ENCODE data around the gene FSIP1. TPM values are rescaled to one million over a fixed set of nuclear protein-coding genes. Genes with fewer than 3 reads are reported as not detected.

Gene FSIP1
- total RNA-seq, 2 experiments from 2014 or later, result 0.62 to 0.74 TPM

GRCh38 chr15:39649757-39650156 is 132.9 kb downstream of the FSIP1 start:
- Mint-ChIP-seq H3K27ac (no peak overlapping the region), H3K9me3 (no peaks in the 10 kb centered on the region)

GRCh38 chr15:39646425-39646824 is 136.2 kb downstream of the FSIP1 start:
- Mint-ChIP-seq H3K27ac (no peak overlapping the region), H3K4me3 (no peak overlapping the region)
- DNase-seq, result no peak

More at GRCh38 chr15:39649757-39650156, 132.9 kb downstream of the FSIP1 start:
- Mint-ChIP-seq H3K36me3 (no peaks in the 10 kb centered on the region), H3K27me3 (no peaks in the 10 kb centered on the region), H3K4me1 (peaks cover 1% of the 10 kb centered on the region), H3K4me3 (no peak overlapping the region)
- no peak for DNase-seq

GRCh38 chr15:39645976-39646257 is 136.7 kb downstream of the FSIP1 start:
- H3K9me3 Mint-ChIP-seq, result no peaks in the 10 kb centered on the region
- no peak for DNase-seq
- H3K4me3 Mint-ChIP-seq, result no peak overlapping the region
- peaks cover 27% of the 10 kb centered on the region for H3K4me1 Mint-ChIP-seq
- peaks cover 1% of the 10 kb centered on the region for H3K27me3 Mint-ChIP-seq
- H3K36me3 Mint-ChIP-seq, result no peaks in the 10 kb centered on the region
- no peak overlapping the region for H3K27ac Mint-ChIP-seq

More at GRCh38 chr15:39646425-39646824, 136.2 kb downstream of the FSIP1 start:
- Mint-ChIP-seq H3K27me3 (no peaks in the 10 kb centered on the region), H3K36me3 (no peaks in the 10 kb centered on the region), H3K4me1 (peaks cover 22% of the 10 kb centered on the region), H3K9me3 (no peaks in the 10 kb centered on the region)

DNA sequence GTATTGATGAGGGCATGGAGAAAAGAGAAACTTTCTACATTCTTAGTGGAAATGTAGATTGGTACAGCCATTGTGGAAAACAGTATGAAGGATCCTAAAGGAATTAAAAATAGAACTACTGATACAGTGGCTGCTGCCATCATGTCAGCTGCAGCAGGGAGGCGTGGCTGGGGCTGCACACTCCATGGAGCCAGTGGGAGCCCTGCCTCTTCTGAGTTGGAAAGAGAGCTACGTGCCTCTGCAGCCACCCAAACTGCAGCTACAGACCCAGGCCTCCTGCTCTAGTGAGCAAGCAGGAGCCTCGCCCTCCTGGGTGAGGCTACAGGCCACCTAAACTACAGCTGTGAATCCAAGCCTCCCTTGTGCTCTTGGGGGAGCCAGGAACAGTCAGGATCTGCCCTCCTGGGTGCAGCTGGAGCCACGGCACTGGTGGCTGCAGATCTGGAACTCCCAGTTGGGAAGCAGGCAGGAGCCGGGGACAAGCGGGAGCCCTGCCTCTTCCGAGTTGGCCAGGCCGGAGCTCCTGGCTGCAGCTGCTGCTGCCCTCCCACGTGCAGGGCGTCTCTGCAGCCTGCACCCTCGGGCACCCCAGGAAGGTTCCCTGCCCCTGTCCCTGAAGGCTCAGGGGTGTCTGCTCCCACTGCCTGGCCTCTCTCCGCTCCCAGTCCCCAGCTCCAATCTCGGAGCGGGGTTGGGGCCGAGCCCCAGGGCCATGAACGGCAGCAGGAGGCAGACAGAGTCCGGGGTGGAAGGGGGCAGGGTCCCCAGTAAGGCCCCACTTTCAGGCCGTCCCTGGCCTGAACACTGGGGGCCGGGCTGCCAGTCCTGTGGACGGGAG is 137.3 kb downstream of the FSIP1 start:
- Mint-ChIP-seq H3K4me1 (peaks cover 32% of the 10 kb centered on the region), H3K4me3 (no peak overlapping the region), H3K27ac (no peak overlapping the region), H3K27me3 (peaks cover 7% of the 10 kb centered on the region), H3K36me3 (no peaks in the 10 kb centered on the region), H3K9me3 (no peaks in the 10 kb centered on the region)
- DNase-seq, result no peak

- H3K27ac Mint-ChIP-seq, result no peak overlapping the region
- H3K4me1 Mint-ChIP-seq, result peaks cover 33% of the 10 kb centered on the region
- H3K9me3 Mint-ChIP-seq, result no peaks in the 10 kb centered on the region
- H3K4me3 Mint-ChIP-seq, result no peak overlapping the region
- no peak for DNase-seq
- peaks cover 7% of the 10 kb centered on the region for H3K27me3 Mint-ChIP-seq
- H3K36me3 Mint-ChIP-seq, result no peaks in the 10 kb centered on the region
Measured at GRCh38 chr15:39644136-39644535, 138.5 kb downstream of the FSIP1 start.

DNA sequence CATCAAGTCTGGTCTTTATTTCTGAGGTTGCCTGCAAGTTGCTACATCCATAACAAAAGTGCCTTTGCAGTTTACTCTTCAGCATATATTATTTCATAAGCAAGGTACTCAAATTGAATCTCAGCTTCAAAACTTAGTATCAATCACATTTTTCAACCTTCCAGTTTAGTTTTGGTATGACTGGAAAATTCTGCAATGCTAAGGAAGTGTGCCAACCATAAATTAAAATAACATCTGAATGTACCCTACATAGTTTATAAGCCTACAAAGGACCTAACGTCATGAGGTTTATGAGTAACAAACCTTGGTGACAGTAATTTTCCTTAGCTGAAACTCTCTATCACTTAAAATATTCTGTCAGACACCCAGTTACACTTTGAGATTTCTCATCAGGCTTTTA is 138.9 kb downstream of the FSIP1 start:
- Mint-ChIP-seq H3K4me3 (no peak overlapping the region), H3K27ac (no peak overlapping the region), H3K36me3 (no peaks in the 10 kb centered on the region), H3K9me3 (no peaks in the 10 kb centered on the region), H3K27me3 (peaks cover 7% of the 10 kb centered on the region), H3K4me1 (peaks cover 33% of the 10 kb centered on the region)
- DNase-seq, result no peak

DNA sequence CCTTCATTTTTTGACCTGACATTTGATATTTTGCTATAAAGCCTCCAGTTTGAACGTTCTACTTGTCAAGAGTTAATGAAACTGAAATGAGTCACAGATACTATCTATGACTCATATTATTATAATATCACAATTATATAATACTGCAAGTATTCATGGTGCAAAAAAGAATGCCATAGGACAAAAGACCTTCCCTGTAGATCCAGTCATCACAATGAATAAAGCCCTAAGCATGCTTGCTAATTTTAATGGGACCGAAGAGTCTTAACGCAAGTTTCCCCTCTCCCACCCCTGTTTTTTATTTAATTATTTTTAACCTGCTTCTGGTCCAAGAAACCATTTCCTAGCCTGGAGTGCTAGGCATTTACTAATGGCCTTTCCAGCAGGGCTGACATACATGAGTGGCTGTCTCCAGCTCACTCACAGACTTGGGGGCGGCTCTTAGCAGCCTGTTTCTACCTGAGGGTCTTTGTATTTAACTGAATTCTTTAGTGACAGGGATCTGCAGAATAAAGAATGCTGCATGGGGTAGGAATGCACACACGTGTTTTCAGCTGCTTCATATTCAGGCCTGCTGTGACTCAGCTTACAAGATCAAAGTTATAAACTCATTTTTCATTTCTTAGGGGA is 140.5 kb downstream of the FSIP1 start:
- Mint-ChIP-seq H3K27ac (no peak overlapping the region), H3K9me3 (no peaks in the 10 kb centered on the region), H3K4me1 (peaks cover 32% of the 10 kb centered on the region), H3K27me3 (peaks cover 18% of the 10 kb centered on the region), H3K36me3 (no peaks in the 10 kb centered on the region), H3K4me3 (no peak overlapping the region)
- no peak for DNase-seq

GRCh38 chr15:39641191-39641889 is 141.3 kb downstream of the FSIP1 start:
- H3K27me3 Mint-ChIP-seq, result peaks cover 18% of the 10 kb centered on the region
- H3K4me1 Mint-ChIP-seq, result peaks cover 32% of the 10 kb centered on the region
- H3K27ac Mint-ChIP-seq, result peak overlapping the region; percentile 1
- H3K36me3 Mint-ChIP-seq, result no peaks in the 10 kb centered on the region
- no peak for DNase-seq
- peak overlapping the region; percentile 0 for H3K4me3 Mint-ChIP-seq
- H3K9me3 Mint-ChIP-seq, result no peaks in the 10 kb centered on the region

DNA sequence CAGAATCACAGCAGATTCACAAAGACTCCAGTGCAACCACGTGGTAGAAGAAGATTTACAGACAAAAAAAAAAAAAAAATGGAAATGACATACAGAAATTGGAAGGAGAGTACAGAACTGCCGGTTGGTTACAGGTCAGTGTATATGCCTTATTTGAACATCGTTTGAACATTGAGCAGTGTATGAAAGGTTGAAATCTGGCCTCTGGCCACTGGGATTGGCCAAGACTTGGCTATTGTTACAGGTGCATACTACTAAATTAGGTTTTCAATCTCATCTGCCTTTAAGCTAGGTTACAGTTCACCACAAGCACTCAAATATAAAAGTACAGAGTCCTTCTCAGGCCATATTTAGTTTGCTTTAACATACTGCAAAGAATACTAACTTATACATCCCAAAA is 142.0 kb downstream of the FSIP1 start:
- no peak for DNase-seq
- Mint-ChIP-seq H3K4me1 (peaks cover 32% of the 10 kb centered on the region), H3K4me3 (no peak overlapping the region), H3K36me3 (no peaks in the 10 kb centered on the region), H3K27me3 (peaks cover 18% of the 10 kb centered on the region), H3K9me3 (no peaks in the 10 kb centered on the region), H3K27ac (no peak overlapping the region)

DNA sequence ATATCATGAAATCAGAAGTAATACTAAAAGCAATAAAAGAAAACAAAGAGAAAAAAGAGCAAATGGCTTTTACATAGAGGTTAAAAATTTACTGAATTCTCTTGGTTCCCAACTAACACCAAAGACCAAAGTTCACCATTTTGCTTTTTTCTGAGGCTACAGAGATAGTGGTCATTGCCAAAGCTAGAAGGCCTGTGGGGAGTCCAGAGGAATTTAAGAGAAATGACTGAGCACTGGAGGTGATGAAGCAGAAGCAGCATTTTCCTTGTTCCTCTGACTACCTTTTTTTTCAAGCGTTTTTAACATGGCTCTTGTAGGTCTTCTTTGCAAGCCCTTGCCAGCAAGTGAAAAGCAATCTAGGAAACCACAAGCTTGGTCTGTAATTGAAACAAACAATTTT is 143.6 kb downstream of the FSIP1 start:
- no peak for DNase-seq
- Mint-ChIP-seq H3K27ac (no peak overlapping the region), H3K9me3 (no peaks in the 10 kb centered on the region), H3K4me3 (no peak overlapping the region), H3K36me3 (no peaks in the 10 kb centered on the region), H3K27me3 (peaks cover 18% of the 10 kb centered on the region), H3K4me1 (peaks cover 29% of the 10 kb centered on the region)

GRCh38 chr15:39638041-39638440 is 144.6 kb downstream of the FSIP1 start:
- Mint-ChIP-seq H3K9me3 (no peaks in the 10 kb centered on the region), H3K27me3 (peaks cover 18% of the 10 kb centered on the region)

DNA sequence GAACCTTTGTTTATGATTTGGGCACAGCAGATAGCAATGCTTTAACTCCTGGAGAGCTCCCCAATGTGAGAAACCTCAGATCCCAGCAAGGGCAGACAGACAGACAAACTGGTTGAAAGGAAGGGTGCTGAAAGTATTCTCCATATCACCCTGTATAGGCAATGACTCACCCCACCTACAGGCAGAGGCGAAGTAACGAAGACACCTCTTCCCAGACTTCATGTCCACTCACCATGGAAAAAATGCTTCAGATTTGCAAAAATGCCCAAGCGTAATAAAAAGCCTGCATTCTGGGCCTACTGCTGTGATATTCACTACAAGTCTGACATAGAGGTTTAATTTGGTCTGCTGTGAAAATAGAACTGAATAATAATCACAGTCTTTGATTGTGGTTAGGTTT is 151.3 kb downstream of the FSIP1 start:
- peaks cover 10% of the 10 kb centered on the region for H3K36me3 Mint-ChIP-seq
- no peaks in the 10 kb centered on the region for H3K27me3 Mint-ChIP-seq
- peaks cover 34% of the 10 kb centered on the region for H3K4me1 Mint-ChIP-seq
- DNase-seq, result peak; percentile 22
- peaks cover 7% of the 10 kb centered on the region for H3K9me3 Mint-ChIP-seq
- H3K27ac Mint-ChIP-seq, result peak overlapping the region; percentile 81
- H3K4me3 Mint-ChIP-seq, result no peak overlapping the region

More at GRCh38 chr15:39638041-39638440, 144.6 kb downstream of the FSIP1 start:
- no peak for DNase-seq
- peaks cover 21% of the 10 kb centered on the region for H3K4me1 Mint-ChIP-seq
- H3K36me3 Mint-ChIP-seq, result no peaks in the 10 kb centered on the region
- H3K4me3 Mint-ChIP-seq, result no peak overlapping the region
- H3K27ac Mint-ChIP-seq, result no peak overlapping the region

DNA sequence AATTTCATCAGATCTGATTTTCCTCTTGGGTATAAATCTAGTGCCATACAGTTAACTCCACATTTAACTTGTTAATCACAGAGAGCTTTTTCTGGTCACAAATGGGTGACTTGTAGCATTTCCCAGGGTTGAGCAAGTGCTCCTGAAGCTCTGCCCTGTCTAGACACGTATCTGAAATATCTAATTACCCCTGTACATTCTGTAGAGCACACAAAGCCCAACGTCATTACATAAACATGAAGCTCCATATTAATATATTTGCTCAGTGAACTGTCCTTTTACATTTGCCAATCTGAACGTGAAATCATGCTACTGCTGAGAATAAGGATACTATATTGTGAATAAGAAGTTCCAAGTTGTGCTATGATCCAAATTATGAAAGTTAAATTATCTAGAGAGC is 152.7 kb downstream of the FSIP1 start:
- Mint-ChIP-seq H3K9me3 (peaks cover 9% of the 10 kb centered on the region), H3K27me3 (no peaks in the 10 kb centered on the region), H3K4me3 (no peak overlapping the region), H3K27ac (peak overlapping the region; percentile 84), H3K4me1 (peaks cover 48% of the 10 kb centered on the region), H3K36me3 (peaks cover 23% of the 10 kb centered on the region)
- no peak for DNase-seq

- Mint-ChIP-seq H3K4me3 (no peak overlapping the region), H3K4me1 (peaks cover 54% of the 10 kb centered on the region), H3K36me3 (peaks cover 24% of the 10 kb centered on the region), H3K27ac (peak overlapping the region; percentile 84), H3K9me3 (peaks cover 12% of the 10 kb centered on the region), H3K27me3 (no peaks in the 10 kb centered on the region)
- DNase-seq, result peak; percentile 63
Measured at GRCh38 chr15:39629371-39629770, 153.3 kb downstream of the FSIP1 start.

DNA sequence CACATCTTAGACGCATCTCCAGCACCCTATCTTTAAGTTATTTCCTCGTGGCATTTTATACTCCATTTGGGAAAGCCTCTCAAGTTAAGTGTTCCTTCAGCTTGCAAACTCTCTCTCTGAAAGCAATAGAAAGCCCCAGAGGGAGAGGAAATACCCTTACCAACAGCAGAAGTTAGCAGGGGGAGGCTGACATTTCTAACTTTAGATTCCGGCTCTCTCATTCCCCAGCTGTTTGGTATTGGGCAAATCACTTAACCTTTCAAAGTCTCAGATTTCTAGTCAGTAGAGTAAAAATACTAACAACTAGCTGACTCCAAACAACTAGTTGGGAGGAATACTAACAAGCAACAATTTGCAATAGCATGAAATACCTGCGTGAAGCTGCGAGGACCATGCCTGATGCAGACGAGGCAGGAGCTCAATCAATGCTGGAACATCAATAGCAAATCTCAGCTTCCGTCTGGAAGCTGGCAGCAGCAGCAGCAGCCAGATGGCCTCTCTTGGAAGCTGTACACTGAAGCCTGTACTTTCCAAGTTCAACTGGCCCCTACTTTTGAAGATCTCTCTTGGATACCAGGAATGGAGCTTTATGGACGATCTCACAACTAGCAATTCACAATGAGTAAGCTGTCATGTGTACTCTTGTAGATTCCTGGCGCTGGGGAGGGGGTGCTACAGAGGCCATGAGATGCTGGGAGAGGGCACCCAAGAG is 153.9 kb downstream of the FSIP1 start:
- Mint-ChIP-seq H3K4me3 (no peak overlapping the region), H3K9me3 (peaks cover 12% of the 10 kb centered on the region), H3K27ac (peak overlapping the region; percentile 84), H3K36me3 (peaks cover 24% of the 10 kb centered on the region), H3K27me3 (no peaks in the 10 kb centered on the region), H3K4me1 (peaks cover 60% of the 10 kb centered on the region)
- DNase-seq, result no peak

All from activated naive CD8-positive, alpha-beta T cell treated with anti-CD3 and anti-CD28 coated beads for 36 hours (primary cell).